Loucy (cell line): ENCODE results near the gene TPRX1.

Experiments
- EZH2phosphoT487 ChIP-seq: fragments of 200-600 bp; IDR thresholded peaks from 2 replicates; pipeline ENCODE4 v1.6.1; 2018; ENCODE audit warnings: antibody characterized with exemption, mild to moderate bottlenecking, moderate library complexity, borderline replicate concordance
- TF ChIP-seq, protein P1 (sequence below): fragments of 200-600 bp; sonication (generic); conservative IDR thresholded peaks from 2 replicates; pipeline ENCODE4 v1.5.1; 2014; ENCODE audit warnings: mild to moderate bottlenecking, antibody characterized with exemption, low read length

DNA sequence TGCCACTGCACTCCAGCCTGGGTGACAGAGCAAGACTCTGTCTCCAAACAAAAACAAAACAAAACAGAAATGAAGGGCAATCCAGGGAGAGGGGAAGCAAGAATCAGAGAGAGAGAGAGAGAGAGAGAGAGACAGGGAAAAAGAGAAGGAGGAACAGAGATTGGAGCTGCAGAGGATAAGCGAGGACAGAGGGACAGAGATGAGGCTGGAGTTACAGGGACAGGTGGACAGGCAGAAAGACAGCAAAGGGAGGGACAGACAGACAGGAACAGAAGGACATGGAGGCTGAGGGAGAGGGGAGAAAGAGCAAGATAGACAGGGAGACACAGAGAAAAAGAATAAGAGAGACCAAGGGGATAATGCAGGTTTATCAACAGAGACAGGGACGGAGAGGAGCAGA, 16.1 kb upstream of the TPRX1 start:
- TF ChIP-seq, protein P1, sequence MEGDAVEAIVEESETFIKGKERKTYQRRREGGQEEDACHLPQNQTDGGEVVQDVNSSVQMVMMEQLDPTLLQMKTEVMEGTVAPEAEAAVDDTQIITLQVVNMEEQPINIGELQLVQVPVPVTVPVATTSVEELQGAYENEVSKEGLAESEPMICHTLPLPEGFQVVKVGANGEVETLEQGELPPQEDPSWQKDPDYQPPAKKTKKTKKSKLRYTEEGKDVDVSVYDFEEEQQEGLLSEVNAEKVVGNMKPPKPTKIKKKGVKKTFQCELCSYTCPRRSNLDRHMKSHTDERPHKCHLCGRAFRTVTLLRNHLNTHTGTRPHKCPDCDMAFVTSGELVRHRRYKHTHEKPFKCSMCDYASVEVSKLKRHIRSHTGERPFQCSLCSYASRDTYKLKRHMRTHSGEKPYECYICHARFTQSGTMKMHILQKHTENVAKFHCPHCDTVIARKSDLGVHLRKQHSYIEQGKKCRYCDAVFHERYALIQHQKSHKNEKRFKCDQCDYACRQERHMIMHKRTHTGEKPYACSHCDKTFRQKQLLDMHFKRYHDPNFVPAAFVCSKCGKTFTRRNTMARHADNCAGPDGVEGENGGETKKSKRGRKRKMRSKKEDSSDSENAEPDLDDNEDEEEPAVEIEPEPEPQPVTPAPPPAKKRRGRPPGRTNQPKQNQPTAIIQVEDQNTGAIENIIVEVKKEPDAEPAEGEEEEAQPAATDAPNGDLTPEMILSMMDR = no peak
- no peak for TF ChIP-seq EZH2phosphoT487
